ENCODE measurements around the gene PHF12.

DNA sequence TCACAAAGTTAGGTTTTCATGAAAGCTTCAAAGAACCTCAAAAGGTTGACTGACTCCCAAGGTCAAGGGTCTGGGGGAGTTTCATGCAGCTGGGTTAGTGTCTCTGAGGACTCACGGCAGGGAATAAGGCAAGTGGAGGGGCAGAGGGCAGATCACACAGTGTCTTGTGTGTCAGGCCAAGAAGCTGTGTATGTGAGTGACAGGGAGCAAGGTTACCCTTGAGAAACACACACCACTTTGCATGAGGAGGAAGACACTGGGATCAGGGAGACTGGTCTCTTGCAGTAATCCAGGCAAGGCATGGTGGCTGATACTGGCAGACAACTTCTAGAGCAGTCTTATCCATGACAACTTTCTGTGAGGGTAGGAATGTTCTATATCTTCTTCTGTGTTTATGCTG lies 60.1 kb downstream of the PHF12 start:
- TF ChIP-seq EP300 (IDR thresholded peaks at IDR 0.05) (no peak), SREBF2 (IDR thresholded peaks at IDR 0.05) (no peak), RFX5 (IDR thresholded peaks at IDR 0.05) (no peak), POLR2A (IDR thresholded peaks at IDR 0.05; ENCODE audit: low read length) (no peak), RAD21 (conservative IDR thresholded peaks at IDR 0.05 in 1 of 2, IDR thresholded peaks at IDR 0.05 in 1 of 2) (no peak), CBX2 (IDR thresholded peaks at IDR 0.05; ENCODE audit: borderline replicate concordance, low read depth) (no peak), HOXA7 (CRISPR knock-in tag; IDR thresholded peaks at IDR 0.05) (no peak)
- TF ChIP-seq, protein P1, sequence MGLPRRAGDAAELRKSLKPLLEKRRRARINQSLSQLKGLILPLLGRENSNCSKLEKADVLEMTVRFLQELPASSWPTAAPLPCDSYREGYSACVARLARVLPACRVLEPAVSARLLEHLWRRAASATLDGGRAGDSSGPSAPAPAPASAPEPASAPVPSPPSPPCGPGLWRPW (IDR thresholded peaks at IDR 0.05), result no peak
- TF ChIP-seq, protein P2, sequence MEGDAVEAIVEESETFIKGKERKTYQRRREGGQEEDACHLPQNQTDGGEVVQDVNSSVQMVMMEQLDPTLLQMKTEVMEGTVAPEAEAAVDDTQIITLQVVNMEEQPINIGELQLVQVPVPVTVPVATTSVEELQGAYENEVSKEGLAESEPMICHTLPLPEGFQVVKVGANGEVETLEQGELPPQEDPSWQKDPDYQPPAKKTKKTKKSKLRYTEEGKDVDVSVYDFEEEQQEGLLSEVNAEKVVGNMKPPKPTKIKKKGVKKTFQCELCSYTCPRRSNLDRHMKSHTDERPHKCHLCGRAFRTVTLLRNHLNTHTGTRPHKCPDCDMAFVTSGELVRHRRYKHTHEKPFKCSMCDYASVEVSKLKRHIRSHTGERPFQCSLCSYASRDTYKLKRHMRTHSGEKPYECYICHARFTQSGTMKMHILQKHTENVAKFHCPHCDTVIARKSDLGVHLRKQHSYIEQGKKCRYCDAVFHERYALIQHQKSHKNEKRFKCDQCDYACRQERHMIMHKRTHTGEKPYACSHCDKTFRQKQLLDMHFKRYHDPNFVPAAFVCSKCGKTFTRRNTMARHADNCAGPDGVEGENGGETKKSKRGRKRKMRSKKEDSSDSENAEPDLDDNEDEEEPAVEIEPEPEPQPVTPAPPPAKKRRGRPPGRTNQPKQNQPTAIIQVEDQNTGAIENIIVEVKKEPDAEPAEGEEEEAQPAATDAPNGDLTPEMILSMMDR (IDR thresholded peaks at IDR 0.05), result no peak

All from A549 (cell line).